OCI-LY1 (cell line): Measurements from ENCODE around the gene ITLN2.

Experiments used
- CTCF ChIP-seq: fragments of 200-600 bp; sonication (generic), shearing (Covaris generic); IDR thresholded peaks from 2 replicates; pipeline ENCODE4 v1.5.1; 2017; ENCODE audit warnings: mild to moderate bottlenecking, antibody characterized with exemption, low read length, moderate library complexity, mixed read lengths
- EZH2 ChIP-seq: fragments of 200-600 bp; sonication (generic), shearing (Covaris generic); IDR thresholded peaks from 2 replicates; pipeline ENCODE4 v1.8.0; 2017; ENCODE audit warnings: borderline replicate concordance, mixed run types, mild to moderate bottlenecking, antibody characterized with exemption, low read length, moderate library complexity, mixed read lengths

- TF ChIP-seq EZH2 (no peak), CTCF (no peak)
Observed at GRCh38 chr1:160945079-160945478, 9.5 kb downstream of the ITLN2 start.
